MG63 (cell line): Measurements from ENCODE around the gene PIP5KL1. TPM values are rescaled to one million over a fixed set of nuclear protein-coding genes. Genes with fewer than 3 reads are reported as not detected.

Source experiments
- DNase-seq: peaks from one replicate; pipeline ENCODE4 v3.0.0-alpha.2; 2020
- H3K27me3 ChIP-seq: fragments of 250-450 bp; sonication (Bioruptor Pico); 2 replicates; pipeline ENCODE4 v1.5.1; 2020; ENCODE audit warnings: mild to moderate bottlenecking, moderate library complexity
- H3K36me3 ChIP-seq: fragments of 250-450 bp; sonication (Bioruptor Pico); 2 replicates; pipeline ENCODE4 v1.5.1; 2020; ENCODE audit warnings: mild to moderate bottlenecking, moderate library complexity
- H3K4me3 ChIP-seq: fragments of 250-450 bp; sonication (Bioruptor Pico); 2 replicates; pipeline ENCODE4 v1.5.1; 2020; ENCODE audit warnings: mild to moderate bottlenecking, moderate library complexity
- H3K9me3 ChIP-seq: fragments of 250-450 bp; sonication (Bioruptor Pico); 2 replicates; pipeline ENCODE4 v1.5.1; 2020; ENCODE audit warnings: mild to moderate bottlenecking, moderate library complexity
- total RNA-seq: library from RNA; depleted of rRNA; stranded (reverse); fragments of >200 nt; shearing (Covaris generic); gene quantifications from 2 replicates; pipeline ENCODE4 v1.2.3, GENCODE V29; 2014; ENCODE audit warnings: low replicate concordance; rRNA removed

PIP5KL1 gene
- total RNA-seq, 1 experiment from 2014 or later = 0.13 TPM

GRCh38 chr9:127878001-127878651 lies 52.5 kb downstream of the PIP5KL1 start:
- peak overlapping the region; percentile 50 for H3K4me3 ChIP-seq
- H3K27me3 ChIP-seq = no peaks in the 10 kb centered on the region
- H3K9me3 ChIP-seq = no peaks in the 10 kb centered on the region
- 0 out of 2 replicates have a peak, but pooled peaks cover 4% of the 10 kb centered on the region for H3K36me3 ChIP-seq
- no peak for DNase-seq

- Histone ChIP-seq H3K36me3 (peaks cover 6% of the 10 kb centered on the region; the same call in 1 of the 2 replicates), H3K4me3 (peak within 1 kb of the TSS; percentile 50), H3K27me3 (no peaks in the 10 kb centered on the region), H3K9me3 (no peaks in the 10 kb centered on the region)
- peak; percentile 79 for DNase-seq
Measured at GRCh38 chr9:127877566-127877998, 53.0 kb downstream of the PIP5KL1 start, which contains the start of gene AK1. Gene AK1, minus strand, starts transcription at chr9:127877675. Its CDS starts 3,058 bp downstream, at chr9:127874617.

GRCh38 chr9:127876764-127877562 lies 53.6 kb downstream of the PIP5KL1 start:
- Histone ChIP-seq H3K9me3 (no peaks in the 10 kb centered on the region), H3K4me3 (peak overlapping the region; percentile 50), H3K36me3 (peaks cover 6% of the 10 kb centered on the region; the same call in 1 of the 2 replicates), H3K27me3 (no peaks in the 10 kb centered on the region)
- DNase-seq = peak; percentile 32

DNA sequence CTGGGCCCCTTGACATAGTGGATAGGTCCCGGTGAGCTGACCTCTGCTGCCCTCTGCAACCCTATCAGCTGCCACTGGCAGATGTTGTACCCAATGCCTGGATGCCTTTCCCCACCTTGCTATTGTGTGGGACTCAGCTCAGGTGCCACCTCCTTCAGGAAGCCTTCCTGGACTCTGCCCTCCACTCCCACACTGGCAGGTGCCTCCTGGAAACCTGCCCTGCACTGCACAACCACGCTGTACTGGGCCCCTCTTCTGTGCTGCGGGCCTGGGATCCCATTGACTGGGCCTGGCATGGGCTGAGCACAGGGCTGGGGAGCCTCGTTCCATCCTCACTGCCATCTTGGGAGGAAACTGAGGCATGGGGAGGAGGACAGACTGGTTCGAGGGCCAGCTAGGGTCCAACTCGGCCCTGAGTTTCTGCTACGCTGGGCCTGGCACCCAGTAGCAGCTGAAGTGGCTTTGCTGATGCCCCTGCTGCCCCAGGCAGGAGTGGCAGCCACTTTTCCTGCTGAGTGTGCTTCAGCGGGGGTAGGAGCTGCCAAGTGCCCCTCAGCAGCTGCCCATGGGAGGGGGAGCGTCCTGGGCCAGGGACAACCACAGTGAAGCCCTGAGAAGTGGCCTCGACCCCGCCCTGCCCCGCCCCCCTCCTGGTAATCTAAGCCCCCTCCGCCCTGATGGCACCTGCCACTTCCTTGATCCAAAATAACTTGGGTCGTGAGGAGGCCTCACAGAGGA lies 54.4 kb downstream of the PIP5KL1 start:
- H3K9me3 ChIP-seq = no peaks in the 10 kb centered on the region
- peaks cover 10% of the 10 kb centered on the region for H3K36me3 ChIP-seq
- H3K27me3 ChIP-seq = no peaks in the 10 kb centered on the region
- no peak for DNase-seq
- no peak overlapping the region for H3K4me3 ChIP-seq

DNA sequence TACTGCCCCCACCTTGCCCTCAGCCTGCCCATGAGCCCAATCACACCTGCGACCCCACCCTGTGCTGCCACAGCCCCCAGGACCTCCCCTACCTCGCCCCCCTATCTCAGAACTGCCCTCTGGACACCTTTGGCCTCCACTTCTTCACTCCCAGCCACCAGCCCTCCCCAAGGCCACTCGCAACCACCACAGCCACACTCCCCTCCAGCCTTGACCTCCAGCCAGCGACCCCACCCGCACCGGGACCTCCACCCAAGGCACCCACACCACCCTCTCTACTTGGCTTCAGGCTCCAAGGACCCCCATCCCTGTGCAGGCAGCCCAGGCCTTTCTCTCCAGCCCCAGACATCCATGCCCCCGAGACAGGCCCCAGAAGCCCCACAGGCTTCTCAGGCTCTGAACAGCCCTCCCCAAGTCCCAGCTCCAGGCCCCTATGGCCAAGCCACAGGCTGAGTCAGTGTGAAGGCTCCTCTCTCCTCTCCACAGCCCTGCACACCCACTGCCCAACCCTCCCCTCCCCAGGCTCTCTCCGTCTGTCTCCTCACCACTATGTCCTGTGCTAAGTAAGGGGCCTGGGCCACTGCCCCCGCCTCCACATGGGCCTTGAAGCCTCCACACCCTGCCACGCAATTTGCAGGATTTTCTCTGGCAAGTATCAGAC lies 55.1 kb downstream of the PIP5KL1 start:
- Histone ChIP-seq H3K4me3 (no peak overlapping the region), H3K27me3 (no peaks in the 10 kb centered on the region), H3K36me3 (peaks cover 10% of the 10 kb centered on the region), H3K9me3 (no peaks in the 10 kb centered on the region)
- peak; percentile 34 for DNase-seq

DNA sequence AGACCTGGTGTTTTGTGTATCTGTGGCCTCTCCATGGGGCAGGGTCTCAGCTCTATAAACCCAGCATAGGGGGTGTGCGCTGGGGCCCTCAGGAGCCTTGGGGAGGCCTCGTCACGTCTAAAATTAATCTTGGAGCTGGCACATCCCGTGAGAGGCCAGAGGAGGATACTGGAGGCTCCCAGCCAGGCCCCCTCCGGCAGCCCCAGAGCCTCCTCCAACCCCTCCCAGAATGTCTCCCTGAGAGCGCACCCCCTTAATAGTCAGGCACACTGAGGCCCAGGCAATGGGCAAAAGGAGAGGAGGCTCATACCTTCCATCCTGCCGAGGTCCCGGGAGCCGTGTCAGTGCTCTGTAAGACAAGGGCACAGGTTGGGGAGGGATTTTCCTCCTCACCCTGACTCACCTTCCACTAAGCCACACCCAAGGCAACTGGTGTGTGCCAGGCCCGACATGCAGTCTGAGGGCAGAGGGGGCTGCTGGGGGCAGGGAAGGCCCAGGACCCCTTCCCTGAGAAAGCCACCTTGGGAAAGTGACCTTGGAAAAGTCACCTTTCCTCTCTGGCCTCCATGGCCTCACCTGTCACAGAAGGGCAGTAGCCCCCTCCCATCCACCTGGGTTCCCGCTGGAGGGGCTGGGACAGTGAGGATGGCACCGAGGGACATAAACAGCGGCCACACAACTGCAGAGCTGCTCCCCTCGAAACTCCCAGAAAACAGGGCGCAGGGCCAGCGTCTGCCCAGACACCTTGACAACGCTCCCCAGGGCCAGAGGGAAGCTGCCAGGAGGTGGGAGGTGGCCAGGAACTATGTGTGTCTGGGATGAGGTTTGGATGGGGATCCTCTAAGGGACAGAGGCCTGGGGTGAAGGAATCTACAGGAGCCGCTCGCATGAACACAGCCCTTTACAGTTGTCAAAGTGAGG lies 56.0 kb downstream of the PIP5KL1 start:
- Histone ChIP-seq H3K9me3 (no peaks in the 10 kb centered on the region), H3K36me3 (peaks cover 10% of the 10 kb centered on the region), H3K27me3 (no peaks in the 10 kb centered on the region), H3K4me3 (no peak overlapping the region)
- DNase-seq = no peak

GRCh38 chr9:127873886-127874285 lies 56.7 kb downstream of the PIP5KL1 start:
- peaks cover 10% of the 10 kb centered on the region for H3K36me3 ChIP-seq
- H3K27me3 ChIP-seq = no peaks in the 10 kb centered on the region
- peak; percentile 83 for DNase-seq
- no peak overlapping the region for H3K4me3 ChIP-seq
- H3K9me3 ChIP-seq = no peaks in the 10 kb centered on the region

DNA sequence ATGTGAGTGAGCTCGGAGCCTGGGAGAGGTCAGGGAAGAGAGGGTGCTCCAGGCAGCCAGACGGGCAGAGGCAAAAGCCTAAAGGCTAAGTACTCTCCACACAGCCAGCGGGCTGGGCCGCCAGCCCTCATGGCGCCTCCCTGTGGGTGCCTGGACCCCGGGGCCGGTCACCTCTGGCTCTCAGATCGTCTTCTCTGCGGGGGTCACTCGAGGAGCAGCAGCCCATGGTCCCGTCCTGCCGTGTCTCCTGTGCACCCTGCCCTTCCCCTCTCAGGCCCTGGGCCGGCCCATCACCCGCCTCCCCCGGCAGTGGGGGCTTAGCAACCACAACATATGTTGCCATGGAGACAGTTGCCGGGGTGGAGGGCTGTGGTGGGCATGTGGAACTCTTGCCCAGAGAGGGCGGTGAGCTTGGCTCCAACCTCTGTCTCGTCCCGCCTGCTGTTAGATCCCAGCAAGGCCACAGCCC lies 57.3 kb downstream of the PIP5KL1 start:
- Histone ChIP-seq H3K4me3 (no peak overlapping the region), H3K36me3 (peaks cover 10% of the 10 kb centered on the region), H3K9me3 (no peaks in the 10 kb centered on the region), H3K27me3 (no peaks in the 10 kb centered on the region)
- DNase-seq = no peak

GRCh38 chr9:127872369-127873222 lies 58.0 kb downstream of the PIP5KL1 start:
- no peak for DNase-seq
- Histone ChIP-seq H3K9me3 (no peaks in the 10 kb centered on the region), H3K4me3 (no peak overlapping the region), H3K36me3 (peaks cover 10% of the 10 kb centered on the region), H3K27me3 (no peaks in the 10 kb centered on the region)

- Histone ChIP-seq H3K27me3 (no peaks in the 10 kb centered on the region), H3K4me3 (no peak overlapping the region), H3K9me3 (no peaks in the 10 kb centered on the region), H3K36me3 (peaks cover 14% of the 10 kb centered on the region)
- DNase-seq = no peak
Measured at GRCh38 chr9:127871531-127871930, 59.0 kb downstream of the PIP5KL1 start.

- no peak for DNase-seq
- no peaks in the 10 kb centered on the region for H3K9me3 ChIP-seq
- no peaks in the 10 kb centered on the region for H3K27me3 ChIP-seq
- H3K36me3 ChIP-seq = peaks cover 14% of the 10 kb centered on the region
- H3K4me3 ChIP-seq = no peak overlapping the region
Measured at GRCh38 chr9:127870887-127871286, 59.7 kb downstream of the PIP5KL1 start.

Other genes with a start within 250 kb of the PIP5KL1 start
- gene CFAP157, start 223.8 kb downstream of the PIP5KL1 start, total RNA-seq = not detected in 2 replicates
- gene PTRH1, start 215.1 kb downstream of the PIP5KL1 start, total RNA-seq = 15.9 and 26.7 TPM in 2 replicates
- gene TTC16, start 214.7 kb downstream of the PIP5KL1 start, total RNA-seq = not detected in 2 replicates
- 5.8 and 18.7 TPM in 2 replicates for gene TOR2A, start 195.5 kb downstream of the PIP5KL1 start, total RNA-seq
- not detected in 2 replicates for gene SH2D3C, start 152.1 kb downstream of the PIP5KL1 start, total RNA-seq
- 48.6 and 67.5 TPM in 2 replicates for gene CDK9, start 144.7 kb downstream of the PIP5KL1 start, total RNA-seq
- 100 and 115 TPM in 2 replicates for gene FPGS, start 127.9 kb downstream of the PIP5KL1 start, total RNA-seq
- 12.9 and 14.0 TPM in 2 replicates for gene ENG, start 76.1 kb downstream of the PIP5KL1 start, total RNA-seq
- gene AK1, start 53.1 kb downstream of the PIP5KL1 start, total RNA-seq = 36.6 and 69.0 TPM in 2 replicates
- 40.5 and 47.3 TPM in 2 replicates for gene ST6GALNAC6, start 31.2 kb downstream of the PIP5KL1 start, total RNA-seq
- 4.7 and 26.9 TPM in 2 replicates for gene ST6GALNAC4, start 13.7 kb downstream of the PIP5KL1 start, total RNA-seq
- gene DPM2, start 7.1 kb upstream of the PIP5KL1 start, total RNA-seq = 23.3 and 38.9 TPM in 2 replicates
- 10.3 and 11.8 TPM in 2 replicates for gene EEIG1, start 50.2 kb upstream of the PIP5KL1 start, total RNA-seq
- 6.4 and 10.7 TPM in 2 replicates for gene NAIF1, start 136.5 kb upstream of the PIP5KL1 start, total RNA-seq
- 7.4 and 8.7 TPM in 2 replicates for gene SLC25A25, start 137.5 kb upstream of the PIP5KL1 start, total RNA-seq
- 114 and 120 TPM in 2 replicates for gene PTGES2, start 197.0 kb upstream of the PIP5KL1 start, total RNA-seq
- gene LCN2, start 218.7 kb upstream of the PIP5KL1 start, total RNA-seq = not detected in 2 replicates
- 37.3 and 57.0 TPM in 2 replicates for gene BBLN, start 229.5 kb upstream of the PIP5KL1 start, total RNA-seq